Urinary bladder (tissue), 4 donors: Measurements from ENCODE around the gene RPL13. TPM values are rescaled to one million over a fixed set of nuclear protein-coding genes. Genes with fewer than 3 reads are reported as not detected.

Experiments
- DNase-seq: peaks from one replicate; pipeline ENCODE4 v3.0.0-alpha.2; 2015; ENCODE audit errors: extremely low spot score
- H3K27ac ChIP-seq: one replicate; pipeline ENCODE4 v1.5.1; 2013; ENCODE audit warnings: low read depth, mild to moderate bottlenecking, moderate library complexity
- H3K36me3 ChIP-seq: one replicate; pipeline ENCODE4 v1.6.1; 2013; ENCODE audit warnings: mild to moderate bottlenecking, moderate library complexity; ENCODE audit not compliant: insufficient read depth
- H3K4me1 ChIP-seq: one replicate; pipeline ENCODE4 v1.6.1; 2013; ENCODE audit warnings: mild to moderate bottlenecking, moderate library complexity; ENCODE audit not compliant: insufficient read depth
- H3K4me3 ChIP-seq: one replicate; pipeline ENCODE4 v1.5.1; 2013; ENCODE audit warnings: low read depth, low read length
- WGBS: extraction: QIAGEN DNeasy Blood & Tissue Kit; methylation state at CpG from one replicate; pipeline ENCODE4 v1.1.7; 2013; 5-methylcytosine and 5-hydroxymethylcytosine counted together
- polyA plus RNA-seq: library from polyadenylated mRNA; stranded (reverse); fragments of 200-250 nt; gene quantifications from one replicate; pipeline ENCODE4 v1.2.3, GENCODE V29; 2013
- total RNA-seq: library from RNA; depleted of rRNA; stranded (reverse); fragments of >200 nt; gene quantifications from one replicate; pipeline ENCODE4 v1.2.3, GENCODE V29; 2014
- donor health status: healthy with polysubstance abuse.
- donor health status: healthy.

The RPL13 gene
- total and polyA plus RNA-seq, 2 donors, result 2,031 to 7,650 TPM

GRCh38 chr16:89536371-89536770 lies 24.1 kb upstream of the RPL13 start:
- peaks cover 3% of the 10 kb centered on the region for H3K36me3 ChIP-seq
- WGBS, result 94% methylated on average over 22 of the region's 24 CpGs

GRCh38 chr16:89536886-89537548 lies 23.5 kb upstream of the RPL13 start:
- no peaks in the 10 kb centered on the region for H3K4me1 ChIP-seq
- H3K4me3 ChIP-seq, result no peak overlapping the region
- H3K27ac ChIP-seq, result no peak overlapping the region
- no peak for DNase-seq
- WGBS, result 83% methylated on average over 36 of the region's 36 CpGs
- H3K36me3 ChIP-seq, result peaks cover 3% of the 10 kb centered on the region

More at GRCh38 chr16:89536371-89536770, 24.1 kb upstream of the RPL13 start:
- no peak for DNase-seq
- H3K4me3 ChIP-seq, result no peak overlapping the region
- no peaks in the 10 kb centered on the region for H3K4me1 ChIP-seq
- H3K27ac ChIP-seq, result no peak overlapping the region

GRCh38 chr16:89537549-89537925 lies 22.9 kb upstream of the RPL13 start:
- no peak for DNase-seq
- H3K4me1 ChIP-seq, result no peaks in the 10 kb centered on the region
- no peak overlapping the region for H3K4me3 ChIP-seq
- H3K36me3 ChIP-seq, result peaks cover 3% of the 10 kb centered on the region
- no peak overlapping the region for H3K27ac ChIP-seq
- 92% methylated on average over 7 of the region's 7 CpGs for WGBS

- 91% methylated on average over 12 of the region's 12 CpGs for WGBS
- H3K4me1 ChIP-seq, result no peaks in the 10 kb centered on the region
- H3K4me3 ChIP-seq, result no peak overlapping the region
- H3K36me3 ChIP-seq, result peaks cover 3% of the 10 kb centered on the region
- DNase-seq, result no peak
- no peak overlapping the region for H3K27ac ChIP-seq
These were observed 22.2 kb upstream of the RPL13 start for GRCh38 chr16:89538286-89538685.

GRCh38 chr16:89540557-89540956 lies 19.9 kb upstream of the RPL13 start:
- Histone ChIP-seq H3K4me1 (no peaks in the 10 kb centered on the region), H3K36me3 (peaks cover 6% of the 10 kb centered on the region), H3K27ac (no peak overlapping the region), H3K4me3 (no peak overlapping the region)
- 85% methylated on average over 13 of the region's 13 CpGs for WGBS
- DNase-seq, result no peak

GRCh38 chr16:89541792-89542191 lies 18.7 kb upstream of the RPL13 start:
- no peak for DNase-seq
- Histone ChIP-seq H3K4me1 (no peaks in the 10 kb centered on the region), H3K27ac (no peak overlapping the region), H3K4me3 (no peak overlapping the region), H3K36me3 (peaks cover 9% of the 10 kb centered on the region)
- WGBS, result 93% methylated on average over 21 of the region's 21 CpGs

- Histone ChIP-seq H3K27ac (no peak overlapping the region), H3K4me3 (no peak overlapping the region), H3K36me3 (peaks cover 7% of the 10 kb centered on the region), H3K4me1 (no peaks in the 10 kb centered on the region)
- 90% methylated on average over 11 of the region's 11 CpGs for WGBS
- DNase-seq, result no peak
These were observed 16.4 kb upstream of the RPL13 start for GRCh38 chr16:89544113-89544512.

- Histone ChIP-seq H3K27ac (no peak overlapping the region), H3K4me3 (no peak overlapping the region), H3K36me3 (peaks cover 7% of the 10 kb centered on the region), H3K4me1 (no peaks in the 10 kb centered on the region)
- no peak for DNase-seq
- WGBS, result 94% methylated on average over 13 of the region's 13 CpGs
These were observed 15.8 kb upstream of the RPL13 start for GRCh38 chr16:89544713-89545043.

GRCh38 chr16:89545044-89545830 lies 15.2 kb upstream of the RPL13 start:
- no peak overlapping the region for H3K27ac ChIP-seq
- H3K36me3 ChIP-seq, result peaks cover 7% of the 10 kb centered on the region
- H3K4me1 ChIP-seq, result no peaks in the 10 kb centered on the region
- no peak overlapping the region for H3K4me3 ChIP-seq
- 91% methylated on average over 17 of the region's 17 CpGs for WGBS
- DNase-seq, result no peak

GRCh38 chr16:89545831-89546574 lies 14.5 kb upstream of the RPL13 start:
- no peaks in the 10 kb centered on the region for H3K4me1 ChIP-seq
- no peak overlapping the region for H3K27ac ChIP-seq
- 94% methylated on average over 26 of the region's 26 CpGs for WGBS
- DNase-seq, result no peak
- no peak overlapping the region for H3K4me3 ChIP-seq
- peaks cover 7% of the 10 kb centered on the region for H3K36me3 ChIP-seq

GRCh38 chr16:89546781-89547180 lies 13.7 kb upstream of the RPL13 start:
- Histone ChIP-seq H3K36me3 (peaks cover 7% of the 10 kb centered on the region), H3K4me3 (no peak overlapping the region), H3K27ac (no peak overlapping the region)

GRCh38 chr16:89547291-89547690 lies 13.2 kb upstream of the RPL13 start:
- no peaks in the 10 kb centered on the region for H3K4me1 ChIP-seq
- no peak overlapping the region for H3K27ac ChIP-seq
- WGBS, result 94% methylated on average over 17 of the region's 17 CpGs
- no peak overlapping the region for H3K4me3 ChIP-seq
- H3K36me3 ChIP-seq, result peaks cover 9% of the 10 kb centered on the region
- DNase-seq, result no peak

More at GRCh38 chr16:89546781-89547180, 13.7 kb upstream of the RPL13 start:
- 92% methylated on average over 19 of the region's 19 CpGs for WGBS
- no peaks in the 10 kb centered on the region for H3K4me1 ChIP-seq
- DNase-seq, result no peak

- no peak for DNase-seq
- WGBS, result 95% methylated on average over 20 of the region's 20 CpGs
- Histone ChIP-seq H3K4me3 (no peak overlapping the region), H3K36me3 (peaks cover 13% of the 10 kb centered on the region), H3K27ac (no peak overlapping the region), H3K4me1 (no peaks in the 10 kb centered on the region)
These were observed 12.6 kb upstream of the RPL13 start for GRCh38 chr16:89547860-89548259.
